Neural progenitor cell (in vitro differentiated cells): ENCODE measurements around the gene TMEM132E. TPM values are rescaled to one million over a fixed set of nuclear protein-coding genes. Genes with fewer than 3 reads are reported as not detected.

Experiments used
- DNase-seq: peaks from one replicate; pipeline ENCODE4 v3.0.0-alpha.2; 2016; ENCODE audit warnings: low spot score
- H2AFZ ChIP-seq: fragments of 200-600 bp; sonication (generic); replicated peaks from 2 replicates; pipeline ENCODE4 v1.6.1; 2016; ENCODE audit warnings: antibody characterized with exemption
- H3F3A ChIP-seq: fragments of 200-600 bp; sonication (generic); 2 replicates; pipeline ENCODE4 v1.6.1; 2016; ENCODE audit warnings: antibody characterized with exemption, low read depth
- H3K27ac ChIP-seq: fragments of 200-600 bp; sonication (generic); 2 replicates; pipeline ENCODE4 v1.5.1; 2016; ENCODE audit warnings: mild to moderate bottlenecking
- H3K27me3 ChIP-seq: fragments of 200-600 bp; sonication (generic); 2 replicates; pipeline ENCODE4 v1.6.1; 2016; ENCODE audit warnings: mild to moderate bottlenecking, moderate library complexity
- H3K36me3 ChIP-seq: fragments of 200-600 bp; sonication (generic); 2 replicates; pipeline ENCODE4 v1.5.1; 2016
- H3K4me1 ChIP-seq: fragments of 200-600 bp; sonication (generic); 2 replicates; pipeline ENCODE4 v1.6.1; 2016; ENCODE audit warnings: mixed run types
- H3K4me2 ChIP-seq: fragments of 200-600 bp; sonication (generic); 2 replicates; pipeline ENCODE4 v1.6.1; 2016
- H3K4me3 ChIP-seq: fragments of 200-600 bp; sonication (generic); 2 replicates; pipeline ENCODE4 v1.5.1; 2016
- H3K79me2 ChIP-seq: fragments of 200-600 bp; sonication (generic); 2 replicates; pipeline ENCODE4 v1.6.1; 2016; ENCODE audit warnings: low read depth
- H3K9ac ChIP-seq: fragments of 200-600 bp; sonication (generic); 2 replicates; pipeline ENCODE4 v1.6.1; 2016
- H3K9me3 ChIP-seq: fragments of 200-600 bp; sonication (generic); 2 replicates; pipeline ENCODE4 v1.5.1; 2016; ENCODE audit warnings: low read depth
- H4K20me1 ChIP-seq: fragments of 200-600 bp; sonication (generic); 2 replicates; pipeline ENCODE4 v1.6.1; 2016; ENCODE audit warnings: low read depth
- H3K27ac Mint-ChIP-seq: 3 replicates; pipeline ENCODE4 v1.8.0; 2021; ENCODE audit warnings: mixed read lengths
- H3K27me3 Mint-ChIP-seq: 2 replicates; pipeline ENCODE4 v1.8.0; 2022; ENCODE audit warnings: low read depth, mild to moderate bottlenecking, inconsistent platforms, moderate library complexity, mixed read lengths; ENCODE audit not compliant: insufficient read depth
- H3K36me3 Mint-ChIP-seq: 3 replicates; pipeline ENCODE4 v1.8.0; 2021; ENCODE audit warnings: mixed read lengths
- H3K4me1 Mint-ChIP-seq: 3 replicates; pipeline ENCODE4 v1.8.0; 2021; ENCODE audit warnings: mixed read lengths
- H3K4me3 Mint-ChIP-seq: 3 replicates; pipeline ENCODE4 v1.8.0; 2021; ENCODE audit warnings: mild to moderate bottlenecking, moderate library complexity, mixed read lengths
- H3K9me3 Mint-ChIP-seq: 3 replicates; pipeline ENCODE4 v1.8.0; 2020; ENCODE audit warnings: mixed read lengths
- CTCF ChIP-seq: fragments of 200-600 bp; sonication (generic); IDR thresholded peaks from 2 replicates; pipeline ENCODE4 v1.5.1; 2017; ENCODE audit warnings: antibody characterized with exemption, mild to moderate bottlenecking
- EZH2 ChIP-seq: fragments of 200-600 bp; sonication (generic); IDR thresholded peaks from 2 replicates; pipeline ENCODE4 v1.6.1; 2017; ENCODE audit warnings: antibody characterized with exemption, mild to moderate bottlenecking, moderate library complexity
- EZH2phosphoT487 ChIP-seq: fragments of 200-600 bp; sonication (generic); IDR thresholded peaks from 2 replicates; pipeline ENCODE4 v1.6.1; 2017; ENCODE audit warnings: antibody characterized with exemption
- total RNA-seq: library from RNA; depleted of rRNA; stranded (reverse); fragments of >200 nt; gene quantifications from 2 replicates; pipeline ENCODE4 v1.2.3, GENCODE V29; 2015; ENCODE audit warnings: low replicate concordance

TMEM132E gene
- total RNA-seq, 1 donor from 2014 or later = 0.21 TPM

GRCh38 chr17:34634551-34635160 lies 55.3 kb downstream of the TMEM132E start:
- DNase-seq = no peak
- no peaks in the 10 kb centered on the region for H3K9me3 ChIP-seq
- no peak overlapping the region for H3K4me2 ChIP-seq
- Mint-ChIP-seq H3K4me1 (peaks cover 3% of the 10 kb centered on the region), H3K27me3 (peaks cover 18% of the 10 kb centered on the region), H3K4me3 (no peak overlapping the region), H3K36me3 (no peaks in the 10 kb centered on the region), H3K27ac (no peak overlapping the region), H3K9me3 (no peaks in the 10 kb centered on the region)
- TF ChIP-seq CTCF (no peak), EZH2 (no peak), EZH2phosphoT487 (no peak)
- no peaks in the 10 kb centered on the region for H3K79me2 ChIP-seq
- H3F3A ChIP-seq = no peaks in the 10 kb centered on the region
- peaks cover 39% of the 10 kb centered on the region for H3K27me3 ChIP-seq
- H4K20me1 ChIP-seq = no peaks in the 10 kb centered on the region
- H3K9ac ChIP-seq = no peak overlapping the region
- H2AFZ ChIP-seq = no peak overlapping the region
- H3K4me3 ChIP-seq = no peak overlapping the region
- H3K4me1 ChIP-seq = no peaks in the 10 kb centered on the region
- no peak overlapping the region for H3K27ac ChIP-seq
- H3K36me3 ChIP-seq = no peaks in the 10 kb centered on the region

- Histone ChIP-seq H3K4me1 (no peaks in the 10 kb centered on the region), H3K9me3 (no peaks in the 10 kb centered on the region), H3K27ac (no peak overlapping the region), H3K27me3 (peaks cover 51% of the 10 kb centered on the region), H2AFZ (no peak overlapping the region), H4K20me1 (no peaks in the 10 kb centered on the region), H3K36me3 (no peaks in the 10 kb centered on the region), H3K4me3 (no peak overlapping the region), H3F3A (no peaks in the 10 kb centered on the region), H3K9ac (no peak overlapping the region), H3K4me2 (no peak overlapping the region), H3K79me2 (no peaks in the 10 kb centered on the region)
- Mint-ChIP-seq H3K4me3 (no peak overlapping the region), H3K27ac (no peak overlapping the region), H3K9me3 (no peaks in the 10 kb centered on the region), H3K27me3 (peaks cover 17% of the 10 kb centered on the region), H3K36me3 (no peaks in the 10 kb centered on the region), H3K4me1 (peaks cover 6% of the 10 kb centered on the region)
- no peak for DNase-seq
- TF ChIP-seq CTCF (no peak), EZH2phosphoT487 (no peak), EZH2 (no peak)
Measured at GRCh38 chr17:34635876-34636275, 56.5 kb downstream of the TMEM132E start.

GRCh38 chr17:34637041-34637547 lies 57.7 kb downstream of the TMEM132E start:
- H3F3A ChIP-seq = no peaks in the 10 kb centered on the region

More at GRCh38 chr17:34637041-34637547, 57.7 kb downstream of the TMEM132E start:
- Histone ChIP-seq H3K9me3 (no peaks in the 10 kb centered on the region), H3K79me2 (no peaks in the 10 kb centered on the region), H3K27ac (no peak overlapping the region), H3K36me3 (no peaks in the 10 kb centered on the region), H3K4me2 (no peak overlapping the region), H3K27me3 (peaks cover 63% of the 10 kb centered on the region), H3K4me1 (no peaks in the 10 kb centered on the region), H3K4me3 (no peak overlapping the region), H3K9ac (no peak overlapping the region), H4K20me1 (no peaks in the 10 kb centered on the region), H2AFZ (no peak overlapping the region)
- no peak overlapping the region for H3K27ac Mint-ChIP-seq
- peaks cover 6% of the 10 kb centered on the region for H3K4me1 Mint-ChIP-seq
- peaks cover 19% of the 10 kb centered on the region for H3K27me3 Mint-ChIP-seq
- no peaks in the 10 kb centered on the region for H3K9me3 Mint-ChIP-seq
- no peak for DNase-seq
- H3K36me3 Mint-ChIP-seq = no peaks in the 10 kb centered on the region
- no peak overlapping the region for H3K4me3 Mint-ChIP-seq
- no peak for TF ChIP-seq EZH2
- TF ChIP-seq CTCF = no peak
- no peak for TF ChIP-seq EZH2phosphoT487
